Natural killer cell treated with Interleukin-12 subunit alpha and Interleukin-12 subunit beta and Interleukin-15 and Interleukin-18, amount 100 ng/mL, for 72 hours (primary cell): ENCODE data around the gene IL11RA. TPM values are rescaled to one million over a fixed set of nuclear protein-coding genes. Genes with fewer than 3 reads are reported as not detected.

Experiments used
- ATAC-seq, 2 donors: fragments of 150-1000 bp; cut with Tn5 transposase in 1 of 2; sonication (Bioruptor Pico), chemical (Tn5 transposase) in 1 of 2; 2 replicates each; pipeline ENCODE4 v1.10.0; 2021
- DNase-seq: peaks from one replicate; pipeline ENCODE4 v3.0.0; 2022; ENCODE audit warnings: low spot score
- H3K27ac Mint-ChIP-seq, 2 donors: 1 replicate in 1 of 2; 2 replicates in 1 of 2; pipeline ENCODE4 v1.8.0; 2022; ENCODE audit warnings: mixed read lengths in 2 of 2, mild to moderate bottlenecking in 1 of 2, moderate library complexity in 1 of 2
- H3K27me3 Mint-ChIP-seq, 2 donors: 1 replicate in 1 of 2; 2 replicates in 1 of 2; pipeline ENCODE4 v1.8.0; 2022; ENCODE audit warnings: mixed read lengths in 2 of 2
- H3K36me3 Mint-ChIP-seq: one replicate; pipeline ENCODE4 v1.8.0; 2022; ENCODE audit warnings: mixed read lengths
- H3K4me1 Mint-ChIP-seq, 2 donors: 1 replicate in 1 of 2; 2 replicates in 1 of 2; pipeline ENCODE4 v1.8.0; 2022; ENCODE audit warnings: low read depth in 2 of 2, mixed read lengths in 2 of 2, mild to moderate bottlenecking in 1 of 2
- H3K4me3 Mint-ChIP-seq: one replicate; pipeline ENCODE4 v1.8.0; 2022; ENCODE audit warnings: mixed read lengths
- H3K9me3 Mint-ChIP-seq: 2 replicates; pipeline ENCODE4 v1.8.0; 2022; ENCODE audit warnings: mixed read lengths
- total RNA-seq, 2 donors: library from RNA; stranded (reverse); gene quantifications; one replicate each; pipeline ENCODE4 v1.2.3, GENCODE V29; 2022

IL11RA gene
- total RNA-seq = 10 to 100 TPM in 1 of 2 donors, 1 to 10 TPM in 1; 6.8 to 16.8 TPM

DNA sequence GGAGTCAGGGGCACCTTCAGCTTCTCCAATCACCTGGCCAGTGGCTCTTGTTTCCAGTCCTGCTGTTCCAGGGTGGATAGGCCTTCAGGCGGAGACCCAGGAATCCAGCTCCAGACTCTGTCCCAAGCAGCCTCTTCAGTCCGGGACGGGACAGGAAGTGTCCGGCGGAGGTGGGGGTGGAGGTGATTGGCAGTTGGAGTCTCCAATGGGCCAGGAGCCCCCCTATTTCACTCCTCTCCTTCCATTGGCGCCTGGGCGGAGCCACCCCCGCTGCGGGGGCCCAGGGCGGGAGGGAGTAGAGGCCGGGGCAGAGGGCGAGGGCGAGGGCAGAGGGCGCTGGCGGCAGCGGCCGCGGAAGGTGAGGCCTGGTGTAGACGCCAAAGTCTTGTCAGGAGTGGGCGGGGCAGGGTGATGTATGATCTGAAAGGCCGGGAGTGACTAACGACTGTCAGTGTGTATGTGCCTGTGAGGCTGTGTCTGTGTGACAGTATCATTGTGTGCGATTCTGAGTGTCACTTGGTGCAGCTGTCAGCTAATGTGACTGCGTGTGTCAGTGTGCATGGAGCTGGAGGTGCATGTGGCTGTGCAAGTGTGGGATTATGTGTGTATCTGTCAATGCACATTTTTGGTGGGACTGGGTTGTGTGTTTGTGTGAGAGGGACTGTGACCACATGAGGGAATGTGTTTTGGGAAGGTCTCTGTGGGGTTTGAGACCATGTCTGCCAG, at the start of gene IL11RA:
Gene IL11RA (plus strand): TSS at position 310 of the 726 bp plus-strand sequence. CDS start 3,033 bp downstream, outside the sequence.
- H3K9me3 Mint-ChIP-seq = no peaks in the 10 kb centered on the region
- H3K36me3 Mint-ChIP-seq = peaks cover 7% of the 10 kb centered on the region
- peak within 1 kb of the TSS; percentile 16 to 49 for H3K27ac Mint-ChIP-seq
- DNase-seq (peak; percentile 68), ATAC-seq (peak; percentile 58 to 68)
- H3K4me1 Mint-ChIP-seq = peaks cover 31 to 33% of the 10 kb centered on the region in 2 donors
- peak within 1 kb of the TSS; percentile 44 for H3K4me3 Mint-ChIP-seq
- H3K27me3 Mint-ChIP-seq = no peaks in the 10 kb centered on the region

DNA sequence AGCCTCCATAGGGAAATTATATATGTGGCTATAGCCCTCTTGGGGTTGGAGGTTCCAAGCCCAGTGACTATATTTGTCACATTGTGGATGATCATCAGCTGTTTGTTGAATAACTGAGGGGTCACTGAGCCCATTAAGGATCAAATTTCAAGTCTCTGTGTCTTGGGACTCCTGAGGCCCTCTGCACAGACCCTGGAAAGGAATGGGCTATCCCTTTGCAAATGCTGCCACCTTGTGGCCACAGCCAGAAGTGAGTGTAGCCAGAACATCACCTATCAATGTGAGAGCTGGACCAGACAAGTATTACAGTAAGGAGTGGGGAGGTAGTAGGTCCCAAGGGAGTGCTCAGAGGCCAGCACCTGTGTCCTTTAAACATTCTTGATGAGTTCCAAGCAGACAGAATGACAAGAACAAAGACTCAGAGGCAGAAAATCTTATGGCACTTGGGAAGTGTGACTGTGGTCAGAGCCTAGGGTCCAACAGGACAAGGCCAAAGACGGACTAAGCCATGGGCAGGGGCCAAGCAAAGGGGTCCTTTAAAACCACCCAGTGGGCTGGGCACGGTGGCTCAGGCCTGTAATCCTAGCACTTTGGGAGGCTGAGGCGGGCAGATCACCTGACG, 48.3 kb upstream of the IL11RA start:
- peak; percentile 80 for DNase-seq
- peaks cover 0 to 9% of the 10 kb centered on the region in 2 donors for H3K27me3 Mint-ChIP-seq
- H3K36me3 Mint-ChIP-seq = no peaks in the 10 kb centered on the region
- no peak overlapping the region for H3K4me3 Mint-ChIP-seq
- peaks cover 0 to 2% of the 10 kb centered on the region in 2 donors for H3K4me1 Mint-ChIP-seq
- ATAC-seq = peak; percentile 76 to 80
- H3K9me3 Mint-ChIP-seq = no peaks in the 10 kb centered on the region
- no peak overlapping the region for H3K27ac Mint-ChIP-seq

DNA sequence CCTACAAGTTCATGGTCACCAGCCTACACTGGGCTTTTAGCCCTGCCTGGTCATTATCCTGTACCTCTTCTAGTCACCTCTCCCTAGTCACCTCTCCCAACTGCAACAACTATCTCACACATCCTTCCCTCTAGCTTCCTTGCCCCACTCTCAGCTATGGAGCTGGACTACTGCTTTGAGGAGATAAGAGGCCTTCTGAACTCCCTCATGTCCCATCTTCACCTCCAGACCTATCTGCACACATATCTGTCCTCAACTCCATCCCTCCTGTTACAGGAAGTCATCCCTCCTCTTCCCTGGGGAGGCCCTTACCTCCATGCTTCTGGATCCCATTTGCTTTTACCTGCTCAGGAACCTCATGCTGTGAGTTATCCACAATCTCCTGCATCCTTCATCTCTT, 45.8 kb upstream of the IL11RA start:
- no peaks in the 10 kb centered on the region for H3K36me3 Mint-ChIP-seq

DNA sequence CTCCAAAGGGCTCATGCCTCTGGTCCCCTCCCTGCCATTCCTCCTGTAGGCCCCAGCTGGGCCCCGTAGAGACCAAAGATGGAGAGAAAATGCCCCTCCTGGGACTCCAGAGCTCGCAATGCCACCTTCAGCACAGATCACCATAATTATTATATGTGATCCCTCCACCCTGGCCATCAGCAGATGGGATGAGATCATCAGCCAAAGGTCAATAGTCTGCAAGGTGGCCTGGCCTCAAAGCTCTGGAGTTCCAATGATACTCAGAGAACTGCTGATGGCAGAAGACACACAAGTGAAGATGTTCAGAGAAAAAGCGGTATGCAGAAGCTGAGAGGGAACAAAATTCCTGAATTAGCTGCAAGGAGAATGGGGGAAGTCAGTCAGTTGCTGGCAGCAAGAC, 45.1 kb upstream of the IL11RA start:
- no peak for ATAC-seq
- H3K9me3 Mint-ChIP-seq = no peaks in the 10 kb centered on the region
- H3K4me1 Mint-ChIP-seq = peaks cover 6 to 9% of the 10 kb centered on the region in 2 donors
- peaks cover 0 to 2% of the 10 kb centered on the region in 2 donors for H3K27me3 Mint-ChIP-seq
- DNase-seq = no peak
- no peaks in the 10 kb centered on the region for H3K36me3 Mint-ChIP-seq
- H3K4me3 Mint-ChIP-seq = no peak overlapping the region
- H3K27ac Mint-ChIP-seq = no peak overlapping the region

More for the DNA sequence above, 45.8 kb upstream of the IL11RA start:
- H3K4me1 Mint-ChIP-seq = peaks cover under 1 to 4% of the 10 kb centered on the region in 2 donors
- ATAC-seq (no peak), DNase-seq (no peak)
- H3K9me3 Mint-ChIP-seq = no peaks in the 10 kb centered on the region
- H3K27ac Mint-ChIP-seq = no peak overlapping the region
- peaks cover 0 to 6% of the 10 kb centered on the region in 2 donors for H3K27me3 Mint-ChIP-seq
- no peak overlapping the region for H3K4me3 Mint-ChIP-seq

- H3K36me3 Mint-ChIP-seq = no peaks in the 10 kb centered on the region
- ATAC-seq = no peak
- peaks cover 0 to 2% of the 10 kb centered on the region in 2 donors for H3K27me3 Mint-ChIP-seq
- DNase-seq = no peak
- no peak overlapping the region for H3K27ac Mint-ChIP-seq
- no peaks in the 10 kb centered on the region for H3K9me3 Mint-ChIP-seq
- H3K4me1 Mint-ChIP-seq = peaks cover 8 to 11% of the 10 kb centered on the region in 2 donors
- H3K4me3 Mint-ChIP-seq = no peak overlapping the region
Measured at GRCh38 chr9:34607331-34607730, 44.7 kb upstream of the IL11RA start.

DNA sequence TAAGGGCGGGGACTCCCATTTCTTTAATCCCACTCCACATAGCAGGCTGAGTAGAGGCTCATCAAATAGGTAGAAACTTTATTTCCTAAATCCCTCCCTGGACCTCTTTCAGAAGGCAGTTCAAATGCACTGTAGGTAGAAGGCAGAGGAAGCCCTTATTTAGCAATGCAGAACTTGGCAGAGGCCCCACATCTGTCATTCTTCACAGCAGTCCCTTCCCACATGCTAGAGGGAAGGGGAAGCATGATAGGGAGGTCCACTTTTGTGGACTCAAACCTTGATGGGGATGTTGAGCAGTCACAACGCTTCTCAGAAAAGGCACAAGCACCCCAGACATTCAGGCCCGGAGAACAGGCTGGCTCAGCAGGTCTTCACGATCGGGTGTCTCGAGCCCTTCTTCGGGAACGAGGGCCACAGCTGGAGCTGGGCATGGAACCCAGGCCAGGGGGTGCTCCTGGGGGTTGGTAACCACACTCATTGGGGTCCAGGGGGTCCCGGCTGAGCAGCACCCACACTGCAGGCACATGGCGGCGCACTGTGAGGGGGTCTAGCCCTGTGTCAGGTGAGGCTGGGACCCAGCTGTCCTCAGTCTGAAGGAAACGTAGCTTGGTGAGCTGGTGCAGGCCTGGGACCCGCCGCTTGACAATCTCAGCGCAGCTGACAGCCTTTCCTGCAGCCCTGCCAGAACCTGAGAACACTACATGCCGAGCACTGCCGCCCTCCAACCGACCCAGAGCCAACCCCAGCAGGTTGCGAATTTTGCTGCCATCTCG, 41.4 kb upstream of the IL11RA start:
- no peaks in the 10 kb centered on the region for H3K36me3 Mint-ChIP-seq
- peaks cover 19% of the 10 kb centered on the region in 2 donors for H3K4me1 Mint-ChIP-seq
- no peaks in the 10 kb centered on the region for H3K9me3 Mint-ChIP-seq
- H3K27me3 Mint-ChIP-seq = no peaks in the 10 kb centered on the region
- DNase-seq = no peak
- ATAC-seq = no peak
- peak overlapping the region; percentile 95 for H3K4me3 Mint-ChIP-seq
- H3K27ac Mint-ChIP-seq = peak overlapping the region in 1 of 2 donors; percentile 95

- Mint-ChIP-seq H3K27ac (peak overlapping the region; percentile 93 to 95), H3K27me3 (no peaks in the 10 kb centered on the region), H3K36me3 (peaks cover 3% of the 10 kb centered on the region), H3K4me1 (peaks cover 19% of the 10 kb centered on the region in 2 donors), H3K4me3 (peak overlapping the region; percentile 95), H3K9me3 (no peaks in the 10 kb centered on the region)
- ATAC-seq = peak in 1 of 2 donors; percentile 1
- DNase-seq = no peak
Measured at GRCh38 chr9:34611251-34611810, 40.7 kb upstream of the IL11RA start.

DNA sequence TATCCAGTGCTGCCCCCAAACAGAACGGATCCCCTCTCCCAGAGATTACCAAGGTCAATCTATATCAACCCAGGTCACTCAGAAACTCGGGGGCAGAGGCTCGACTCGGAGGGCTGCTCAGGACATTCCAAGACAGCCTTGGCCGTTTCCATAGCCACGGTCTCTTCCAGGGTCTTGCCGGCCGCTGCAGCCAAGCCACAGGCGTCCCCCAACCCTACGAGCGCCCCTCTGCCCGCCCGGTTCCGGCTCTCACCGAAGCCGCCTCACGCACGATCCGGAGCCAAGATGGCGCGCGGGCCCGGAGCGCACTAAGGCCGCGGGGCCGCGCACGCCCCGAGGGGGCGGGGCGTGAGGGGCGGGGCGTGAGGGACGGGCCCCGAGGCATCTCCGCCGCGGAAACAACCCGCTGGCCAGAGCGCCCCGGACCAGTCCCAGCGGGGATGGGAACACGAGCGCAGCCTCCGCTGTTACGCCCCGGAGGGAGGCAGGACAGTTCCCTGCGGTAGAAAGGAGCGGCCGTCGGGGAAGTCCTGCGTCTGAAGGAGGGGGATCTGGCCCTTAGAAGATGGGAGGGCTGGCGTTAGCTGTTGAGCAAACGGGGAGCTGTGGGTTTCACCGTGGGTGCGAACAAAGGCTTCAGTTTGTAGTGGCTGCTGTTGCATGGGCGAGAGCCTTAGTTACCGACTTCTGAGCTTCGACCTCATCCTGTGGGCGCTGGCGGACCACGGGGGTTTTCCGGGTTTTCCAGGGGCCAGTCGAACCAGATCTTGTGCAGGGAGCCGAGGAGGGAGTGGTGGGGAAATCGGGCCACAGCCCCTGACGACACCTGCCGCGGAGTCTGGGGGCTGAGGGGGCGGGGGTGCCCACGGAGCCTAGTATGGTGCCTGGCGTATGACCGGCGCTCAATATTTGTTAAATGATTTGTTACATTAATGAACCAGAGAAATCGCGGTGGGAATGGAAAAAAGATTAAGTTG, 39.9 kb upstream of the IL11RA start, which contains the start of gene RPP25L:
Gene RPP25L (minus strand): TSS at position 287 of the 977 bp plus-strand sequence. CDS start 801 bp downstream, outside the sequence.
- Mint-ChIP-seq H3K36me3 (peaks cover 8% of the 10 kb centered on the region), H3K4me1 (peaks cover 19% of the 10 kb centered on the region in 2 donors), H3K27ac (peak within 1 kb of the TSS; percentile 93 to 95), H3K27me3 (no peaks in the 10 kb centered on the region), H3K9me3 (no peaks in the 10 kb centered on the region), H3K4me3 (peak within 1 kb of the TSS; percentile 95)
- ATAC-seq (peak; percentile 95 to 97), DNase-seq (peak; percentile 95)

DNA sequence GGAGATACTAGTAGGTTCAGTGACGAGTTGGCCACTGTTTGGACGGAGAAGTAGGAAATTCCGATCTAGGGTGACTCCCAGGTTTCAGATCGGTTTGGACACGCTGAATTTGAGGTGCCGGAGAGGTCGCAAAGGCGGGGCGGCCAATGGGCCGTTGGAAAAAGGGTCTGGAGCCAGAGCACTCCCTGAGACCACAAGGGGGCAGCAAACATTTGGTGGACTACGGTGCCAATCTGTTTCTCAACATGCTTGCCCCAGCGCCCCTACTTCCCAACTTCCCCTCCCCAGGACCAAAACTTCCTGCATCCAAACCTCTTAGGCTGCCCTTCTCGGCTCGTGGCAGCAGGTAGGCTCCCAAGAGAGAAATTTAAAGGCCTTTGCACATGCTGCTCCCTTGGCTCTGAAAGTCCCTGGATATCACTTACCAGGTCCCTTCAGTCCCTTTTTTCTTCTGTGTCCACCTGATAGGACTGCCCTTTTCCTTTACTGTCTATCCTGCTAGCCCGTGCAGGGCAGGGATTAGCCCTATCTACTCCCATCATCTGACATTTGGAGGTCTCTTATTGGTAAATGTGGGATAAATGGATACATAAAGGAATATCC, 39.1 kb upstream of the IL11RA start:
- peaks cover 19% of the 10 kb centered on the region in 2 donors for H3K4me1 Mint-ChIP-seq
- ATAC-seq = peak; percentile 46 to 54
- DNase-seq = peak; percentile 83
- H3K36me3 Mint-ChIP-seq = peaks cover 8% of the 10 kb centered on the region
- H3K27ac Mint-ChIP-seq = peak overlapping the region; percentile 93 to 95
- no peaks in the 10 kb centered on the region for H3K27me3 Mint-ChIP-seq
- peak overlapping the region; percentile 95 for H3K4me3 Mint-ChIP-seq
- H3K9me3 Mint-ChIP-seq = no peaks in the 10 kb centered on the region

GRCh38 chr9:34615132-34615531, 36.9 kb upstream of the IL11RA start:
- H3K4me1 Mint-ChIP-seq = peaks cover 32 to 33% of the 10 kb centered on the region in 2 donors
- no peaks in the 10 kb centered on the region for H3K9me3 Mint-ChIP-seq
- no peak overlapping the region for H3K27ac Mint-ChIP-seq
- H3K27me3 Mint-ChIP-seq = no peaks in the 10 kb centered on the region
- H3K4me3 Mint-ChIP-seq = no peak overlapping the region
- ATAC-seq (no peak), DNase-seq (no peak)
- peaks cover 8% of the 10 kb centered on the region for H3K36me3 Mint-ChIP-seq

- DNase-seq (peak; percentile 95), ATAC-seq (peak; percentile 98 to 99)
- H3K27ac Mint-ChIP-seq = peak within 1 kb of the TSS; percentile 85 to 97
- H3K4me1 Mint-ChIP-seq = peaks cover 26% of the 10 kb centered on the region in 2 donors
- H3K36me3 Mint-ChIP-seq = peaks cover 8% of the 10 kb centered on the region
- H3K27me3 Mint-ChIP-seq = peaks cover 17 to 19% of the 10 kb centered on the region in 2 donors
- H3K9me3 Mint-ChIP-seq = no peaks in the 10 kb centered on the region
- peak within 1 kb of the TSS; percentile 99 for H3K4me3 Mint-ChIP-seq
Measured at GRCh38 chr9:34620061-34620994, 31.7 kb upstream of the IL11RA start, which contains the start of gene DCTN3. Gene DCTN3 (minus strand): TSS chr9:34620495. CDS start chr9:34620464, 31 bp downstream.
